ENCODE results near the gene CD47. TPM values are rescaled to one million over a fixed set of nuclear protein-coding genes. Genes with fewer than 3 reads are reported as not detected.
A peak's percentile ranks its signal among the peaks of the same experiment; 100 is the strongest.

The CD47 gene
- polyA plus RNA-seq, 3 donors, result 52.3 to 203 (median 173) TPM

GRCh38 chr3:108036401-108036800 is 54.4 kb downstream of the CD47 start:
- Histone ChIP-seq H4K20me1 (ENCODE audit: insufficient read depth, low read length) (no peaks in the 10 kb centered on the region), H3K9ac (ENCODE audit: insufficient read depth, low read length, poor library complexity, severe bottlenecking) (no peak overlapping the region), H3K9me3 (replicated peaks in 1 of 2; ENCODE audit: control insufficient read depth in 1 of 2, insufficient read depth in 1 of 2, low read length in 2 of 2) (no peaks in the 10 kb centered on the region), H3K27me3 (ENCODE audit: control insufficient read depth in 2 of 2, insufficient read depth in 2 of 2, low read length in 2 of 2) (no peaks in the 10 kb centered on the region), H3K4me1 (ENCODE audit: control insufficient read depth in 1 of 2, insufficient read depth in 2 of 2, low read length in 2 of 2) (peaks cover 34 to 40% of the 10 kb centered on the region in 2 donors), H3K4me2 (replicated peaks; ENCODE audit: extremely low read depth, low read length, poor library complexity, severe bottlenecking) (no peak overlapping the region), H3K79me2 (ENCODE audit: insufficient read depth, low read length) (no peaks in the 10 kb centered on the region), H3K4me3 (replicated peaks in 1 of 3; ENCODE audit: low read depth in 2 of 3, low read length in 3 of 3) (peak overlapping the region in 1 of 3 experiments; percentile 38), H3K36me3 (replicated peaks in 1 of 2; ENCODE audit: control insufficient read depth in 1 of 2, insufficient read depth in 2 of 2, low read length in 2 of 2) (peaks cover 0 to 11% of the 10 kb centered on the region in 2 donors), H3K27ac (ENCODE audit: low read depth in 1 of 2, low read length in 2 of 2) (peak overlapping the region in 1 of 2 donors; percentile 65), H2AFZ (ENCODE audit: insufficient read depth, low read depth, low read length, poor library complexity, severe bottlenecking) (no peak overlapping the region)
- Mint-ChIP-seq H3K27me3 (ENCODE audit: low read depth in 3 of 3) (no peaks in the 10 kb centered on the region), H3K4me1 (peaks cover 44% of the 10 kb centered on the region), H3K4me3 (no peak overlapping the region), H3K27ac (peak overlapping the region; percentile 11 to 86 (median 55)), H3K9me3 (no peaks in the 10 kb centered on the region), H3K36me3 (peaks cover 36 to 47% of the 10 kb centered on the region in 2 donors)
- no peak for DNase-seq
- TF ChIP-seq, protein P1, sequence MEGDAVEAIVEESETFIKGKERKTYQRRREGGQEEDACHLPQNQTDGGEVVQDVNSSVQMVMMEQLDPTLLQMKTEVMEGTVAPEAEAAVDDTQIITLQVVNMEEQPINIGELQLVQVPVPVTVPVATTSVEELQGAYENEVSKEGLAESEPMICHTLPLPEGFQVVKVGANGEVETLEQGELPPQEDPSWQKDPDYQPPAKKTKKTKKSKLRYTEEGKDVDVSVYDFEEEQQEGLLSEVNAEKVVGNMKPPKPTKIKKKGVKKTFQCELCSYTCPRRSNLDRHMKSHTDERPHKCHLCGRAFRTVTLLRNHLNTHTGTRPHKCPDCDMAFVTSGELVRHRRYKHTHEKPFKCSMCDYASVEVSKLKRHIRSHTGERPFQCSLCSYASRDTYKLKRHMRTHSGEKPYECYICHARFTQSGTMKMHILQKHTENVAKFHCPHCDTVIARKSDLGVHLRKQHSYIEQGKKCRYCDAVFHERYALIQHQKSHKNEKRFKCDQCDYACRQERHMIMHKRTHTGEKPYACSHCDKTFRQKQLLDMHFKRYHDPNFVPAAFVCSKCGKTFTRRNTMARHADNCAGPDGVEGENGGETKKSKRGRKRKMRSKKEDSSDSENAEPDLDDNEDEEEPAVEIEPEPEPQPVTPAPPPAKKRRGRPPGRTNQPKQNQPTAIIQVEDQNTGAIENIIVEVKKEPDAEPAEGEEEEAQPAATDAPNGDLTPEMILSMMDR (IDR thresholded peaks at IDR 0.05), result no peak
- intact Hi-C loops (cut with micrococcal nuclease), result loop anchor here in 1 of 2 donors (10.0 kb wide), 1 partner anchor 102 kb away; no protein-coding TSS in a partner anchor
- WGBS (ENCODE audit: insufficient coverage), result no CpG with 5 or more reads among the region's 1 CpG

DNA sequence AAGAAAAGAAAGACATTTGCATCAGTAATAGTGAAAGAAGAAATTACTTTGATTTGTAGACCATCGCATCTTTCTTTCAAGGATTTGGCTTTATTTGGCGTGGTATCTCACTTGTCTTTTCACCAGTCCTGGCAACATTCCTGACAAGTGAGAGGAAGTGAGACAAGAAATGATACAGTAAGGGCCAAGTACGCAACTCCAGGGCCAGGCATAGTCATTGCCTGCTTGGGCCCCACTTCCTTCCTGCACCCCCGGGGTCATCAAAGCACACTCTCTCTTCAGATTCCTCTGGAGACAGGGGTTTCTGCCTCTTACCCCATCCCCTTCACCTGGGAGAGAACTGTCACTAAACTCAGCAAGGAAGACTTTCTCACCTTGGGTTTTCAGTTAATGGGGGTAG is 55.1 kb downstream of the CD47 start:
- no peak overlapping the region for H3K9ac ChIP-seq (ENCODE audit: insufficient read depth, low read length, poor library complexity, severe bottlenecking)
- no peaks in the 10 kb centered on the region for H3K9me3 Mint-ChIP-seq
- H3K36me3 Mint-ChIP-seq, result peaks cover 38 to 46% of the 10 kb centered on the region in 2 donors
- DNase-seq, result peak; percentile 25 to 67 (median 49)
- 0% methylated on average over 2 of the region's 4 CpGs for WGBS (ENCODE audit: insufficient coverage)
- TF ChIP-seq, protein P1 (IDR thresholded peaks at IDR 0.05), result no peak
- H3K4me3 Mint-ChIP-seq, result peak overlapping the region; percentile 43 to 67
- H3K4me3 ChIP-seq (replicated peaks in 1 of 3; ENCODE audit: low read depth in 2 of 3, low read length in 3 of 3), result peak overlapping the region in 1 of 3 experiments; percentile 38
- H3K4me2 ChIP-seq (replicated peaks; ENCODE audit: extremely low read depth, low read length, poor library complexity, severe bottlenecking), result peak overlapping the region; percentile 48
- H3K27ac Mint-ChIP-seq, result peak overlapping the region; percentile 28 to 83 (median 78)
- H3K9me3 ChIP-seq (replicated peaks in 1 of 2; ENCODE audit: control insufficient read depth in 1 of 2, insufficient read depth in 1 of 2, low read length in 2 of 2), result no peaks in the 10 kb centered on the region
- H3K36me3 ChIP-seq (replicated peaks in 1 of 2; ENCODE audit: control insufficient read depth in 1 of 2, insufficient read depth in 2 of 2, low read length in 2 of 2), result peaks cover 0 to 7% of the 10 kb centered on the region in 2 donors
- intact Hi-C loops (cut with micrococcal nuclease), result loop anchor here in 1 of 2 donors (10.0 kb wide), 1 partner anchor 101 kb away; no protein-coding TSS in a partner anchor
- peak overlapping the region in 1 of 2 donors; percentile 65 for H3K27ac ChIP-seq (ENCODE audit: low read depth in 1 of 2, low read length in 2 of 2)
- peaks cover 34 to 40% of the 10 kb centered on the region in 2 donors for H3K4me1 ChIP-seq (ENCODE audit: control insufficient read depth in 1 of 2, insufficient read depth in 2 of 2, low read length in 2 of 2)
- H3K27me3 Mint-ChIP-seq (ENCODE audit: low read depth in 3 of 3), result no peaks in the 10 kb centered on the region
- H4K20me1 ChIP-seq (ENCODE audit: insufficient read depth, low read length), result no peaks in the 10 kb centered on the region
- H3K79me2 ChIP-seq (ENCODE audit: insufficient read depth, low read length), result no peaks in the 10 kb centered on the region
- no peak overlapping the region for H2AFZ ChIP-seq (ENCODE audit: insufficient read depth, low read depth, low read length, poor library complexity, severe bottlenecking)
- H3K27me3 ChIP-seq (ENCODE audit: control insufficient read depth in 2 of 2, insufficient read depth in 2 of 2, low read length in 2 of 2), result no peaks in the 10 kb centered on the region
- peaks cover 44% of the 10 kb centered on the region for H3K4me1 Mint-ChIP-seq
